ENCODE results near the gene NOL12.
"Not testable (repeated sequence)": the region's sequence is repeated elsewhere in the genome, so short reads cannot be mapped to it uniquely, and the experiment has no call there.

The NOL12 gene

GRCh38 chr22:37679670-37680069, 6.5 kb upstream of the NOL12 start:
- DNase-seq (ENCODE audit: low read depth, low spot score): no peak

- DNase-seq (ENCODE audit: low read depth, low spot score): no peak
Measured at GRCh38 chr22:37680191-37680851, 5.8 kb upstream of the NOL12 start.

DNA sequence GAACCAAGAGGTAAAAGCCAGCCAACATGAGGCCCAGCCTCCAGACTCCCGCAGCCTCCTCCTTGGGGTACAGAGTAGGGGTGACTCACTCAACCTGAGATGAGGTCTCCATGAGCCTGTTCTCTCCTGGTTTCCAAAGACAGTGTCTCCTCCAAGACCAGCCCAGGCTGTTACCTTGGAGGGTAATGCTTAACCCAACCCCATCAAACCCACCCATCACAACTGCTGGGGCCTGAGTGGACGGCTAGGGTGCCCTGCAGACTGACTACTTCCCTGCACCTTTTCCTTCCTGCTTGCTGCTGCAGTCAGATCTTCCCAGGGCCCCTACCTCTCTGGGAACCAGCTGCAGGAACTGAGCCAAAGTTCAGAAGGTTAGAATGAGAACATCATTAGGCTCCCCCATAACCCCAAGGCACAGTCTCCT, 5.1 kb upstream of the NOL12 start:
- no peak for DNase-seq (ENCODE audit: low read depth, low spot score)

GRCh38 chr22:37681556-37682049, 4.5 kb upstream of the NOL12 start:
- DNase-seq (ENCODE audit: low read depth, low spot score): no peak

DNA sequence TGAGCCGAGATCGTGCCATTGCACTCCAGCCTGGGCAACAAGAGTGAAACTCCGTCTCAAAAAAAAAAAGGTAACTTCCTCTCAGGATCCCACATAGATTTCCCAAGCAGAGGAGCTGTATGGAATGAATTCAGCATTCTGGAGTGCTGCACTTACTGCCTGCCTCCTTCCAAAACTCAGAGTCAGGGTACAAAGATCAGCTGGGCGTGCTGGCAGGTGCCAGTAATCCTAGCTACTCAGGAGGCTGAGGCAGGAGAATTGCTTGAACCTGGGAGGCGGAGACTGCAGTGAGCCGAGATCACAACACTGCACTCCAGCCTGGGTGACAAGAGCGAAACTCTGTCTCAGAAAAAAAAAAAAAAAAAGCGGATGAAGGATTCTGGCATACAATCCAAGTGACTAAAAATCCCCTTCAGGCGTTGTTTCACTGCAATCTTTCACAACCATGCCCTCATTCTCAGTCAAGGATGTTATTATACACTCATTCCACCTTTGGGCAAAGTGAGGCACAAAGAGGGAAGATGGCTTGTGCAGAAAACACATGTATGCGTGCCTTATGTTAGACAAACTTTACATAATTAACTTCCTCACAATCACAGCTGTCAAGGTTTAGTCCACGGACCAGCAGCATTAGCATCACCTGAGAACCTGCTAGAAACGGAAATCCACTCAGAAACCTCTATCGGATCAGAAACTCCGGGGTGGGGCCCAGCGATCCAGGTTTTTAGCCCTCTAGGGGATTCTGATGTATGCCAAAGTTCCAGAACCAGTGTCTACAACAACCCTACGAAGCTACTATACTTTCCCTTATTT, 1.1 kb upstream of the NOL12 start:
- DNase-seq (ENCODE audit: low read depth, low spot score): no peak

GRCh38 chr22:37690407-37690806, 4.3 kb downstream of the NOL12 start:
- DNase-seq (ENCODE audit: low read depth, low spot score): no peak

DNA sequence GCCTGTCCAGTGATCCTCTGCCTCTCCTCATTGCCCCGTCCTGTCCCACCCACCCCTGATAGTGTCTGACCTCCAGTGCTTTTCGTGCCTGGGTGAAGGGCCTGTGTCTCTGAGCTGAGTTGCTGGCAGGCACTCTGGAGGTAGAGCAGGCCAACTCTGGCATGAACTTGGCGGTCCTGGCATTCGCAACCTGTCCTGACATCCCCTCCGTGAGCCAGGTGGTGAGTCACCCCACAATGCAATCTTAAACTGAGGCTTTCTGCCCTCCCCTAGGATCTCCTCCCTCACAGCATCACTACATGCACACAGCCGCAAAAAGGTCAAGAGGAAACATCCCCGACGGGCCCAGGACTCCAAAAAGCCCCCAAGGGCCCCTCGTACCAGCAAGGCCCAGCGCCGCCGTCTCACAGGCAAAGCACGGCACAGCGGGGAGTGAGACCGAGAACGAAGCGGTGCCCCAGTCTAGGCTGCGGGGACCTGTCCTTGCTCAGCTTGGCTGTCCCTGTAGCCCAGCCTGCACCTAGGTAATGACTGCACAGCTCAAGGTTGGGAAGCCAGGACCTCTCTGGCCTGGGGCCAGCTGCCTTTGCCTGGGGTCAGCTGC, 4.9 kb downstream of the NOL12 start:
- no peak for DNase-seq (ENCODE audit: low read depth, low spot score)

DNA sequence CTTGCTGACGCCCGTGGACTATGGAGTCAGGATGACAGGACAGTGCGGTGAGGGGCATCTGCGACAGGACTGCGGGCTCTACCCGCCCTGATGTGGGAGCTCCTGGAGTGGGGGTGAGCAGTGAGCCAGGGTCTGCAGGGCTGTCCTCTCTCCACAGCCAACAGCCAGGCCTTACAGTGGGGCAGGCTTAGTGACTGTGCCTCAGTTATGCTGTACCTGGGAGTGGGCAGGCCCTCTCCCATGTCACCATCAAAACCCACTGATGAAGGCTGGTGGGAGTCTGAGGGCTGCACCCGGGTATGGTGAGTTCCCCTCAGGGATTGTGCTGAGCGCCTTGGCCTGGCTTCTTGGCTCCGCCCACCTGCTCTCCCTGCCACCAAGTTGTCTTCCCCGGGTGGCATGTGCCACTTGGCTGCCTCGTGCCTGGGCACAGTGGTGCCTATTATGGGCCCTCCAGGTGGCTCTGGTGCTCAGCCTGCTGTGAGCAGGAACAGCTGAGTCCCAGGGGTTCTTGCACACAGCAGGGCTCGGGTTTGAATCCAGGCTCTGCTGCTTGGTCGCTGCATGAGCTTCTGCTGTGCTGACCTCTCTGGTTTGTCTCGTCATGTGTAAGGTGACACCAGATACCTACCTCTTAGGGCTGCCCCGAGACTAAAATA, 6.6 kb downstream of the NOL12 start:
- no peak for DNase-seq (ENCODE audit: low read depth, low spot score)

- not testable (repeated sequence) for DNase-seq (ENCODE audit: low read depth, low spot score)
Measured at GRCh38 chr22:37694131-37694530, 8.0 kb downstream of the NOL12 start.

DNA sequence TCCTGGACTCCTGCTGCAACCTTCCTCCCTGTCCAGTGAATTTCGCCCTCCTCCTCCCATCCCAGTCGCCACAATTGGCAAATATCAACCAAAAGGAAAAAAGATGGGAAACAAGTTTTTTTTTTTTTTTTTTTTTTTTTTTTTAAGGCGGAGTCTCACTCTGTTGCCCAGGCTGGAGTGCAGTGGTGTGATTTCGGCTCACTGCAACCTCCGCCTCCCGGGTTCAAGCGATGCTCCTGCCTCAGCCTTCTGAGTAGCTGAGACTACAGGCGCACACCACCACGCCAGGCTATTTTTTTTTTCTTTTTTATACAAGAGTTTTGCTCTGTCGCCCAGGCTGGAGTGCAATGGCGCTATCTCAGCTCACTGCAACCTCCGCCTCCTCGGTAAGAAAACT, 10.1 kb downstream of the NOL12 start:
- DNase-seq (ENCODE audit: low read depth, low spot score): not testable (repeated sequence)

DNA sequence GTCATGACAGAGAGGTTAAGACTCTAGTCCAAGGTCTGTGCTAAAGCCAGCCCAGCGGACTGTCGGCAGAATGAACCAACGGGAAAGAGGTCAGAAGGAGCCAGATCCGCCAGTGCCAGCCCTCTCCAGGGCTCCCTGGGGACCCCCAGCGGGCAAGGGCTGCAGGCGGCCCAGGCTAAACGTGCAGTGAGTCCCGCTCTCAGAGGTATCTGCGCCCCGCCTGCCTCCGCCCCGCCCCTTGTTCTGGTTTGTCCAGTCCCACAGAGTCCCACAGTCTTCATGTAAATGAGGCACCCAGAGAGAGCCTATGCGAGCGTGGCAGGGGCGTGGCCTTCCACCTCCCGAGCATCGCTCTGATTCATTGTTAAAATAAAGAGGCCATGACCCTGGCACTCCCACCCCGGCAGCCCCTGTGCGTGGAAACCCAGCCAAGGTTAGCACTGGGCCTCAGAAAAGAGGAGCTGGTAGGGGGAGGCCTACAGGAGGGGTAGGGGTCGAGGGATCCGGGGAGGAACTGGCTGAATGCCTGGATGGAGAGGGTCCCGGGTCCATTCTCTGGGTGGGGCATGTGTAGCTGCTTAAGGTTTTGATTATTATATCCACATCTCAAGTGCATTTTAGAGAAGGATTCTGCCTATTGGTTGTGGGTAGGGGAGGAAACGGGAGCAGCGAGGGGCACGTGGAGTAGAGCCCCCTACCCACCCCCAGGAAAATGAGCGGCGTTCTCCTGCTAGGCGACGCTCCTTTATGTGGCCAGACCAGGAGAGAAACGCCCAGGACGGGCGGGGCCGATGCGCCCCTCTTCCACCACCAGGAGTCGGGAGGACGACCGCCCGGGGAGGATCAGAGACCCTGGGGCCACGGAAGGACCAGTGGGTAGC, 10.8 kb downstream of the NOL12 start, which contains the start of gene TRIOBP:
TRIOBP (plus strand) TSS at position 392 of the 881 bp plus-strand sequence. CDS start 4,318 bp downstream, outside the sequence.
- peak; percentile 82 for DNase-seq (ENCODE audit: low read depth, low spot score)

DNA sequence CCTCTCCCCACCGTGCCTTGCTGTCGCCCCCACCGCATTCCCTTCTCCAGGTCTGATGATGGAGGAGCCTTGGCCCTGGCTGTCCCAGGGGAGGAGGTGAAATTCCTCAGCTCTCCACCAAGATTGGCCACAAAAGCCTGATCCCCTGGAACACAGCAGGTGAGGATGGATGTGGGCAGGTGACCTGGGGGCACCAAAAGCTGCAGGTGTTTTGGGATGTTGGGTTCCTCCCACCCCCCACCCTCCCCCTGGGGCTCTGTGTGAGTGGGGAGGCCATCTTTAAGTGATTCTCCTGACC, 11.3 kb downstream of the NOL12 start:
- no peak for DNase-seq (ENCODE audit: low read depth, low spot score)

- DNase-seq (ENCODE audit: low read depth, low spot score): no peak
Measured at GRCh38 chr22:37701141-37701786, 15.1 kb downstream of the NOL12 start.

DNA sequence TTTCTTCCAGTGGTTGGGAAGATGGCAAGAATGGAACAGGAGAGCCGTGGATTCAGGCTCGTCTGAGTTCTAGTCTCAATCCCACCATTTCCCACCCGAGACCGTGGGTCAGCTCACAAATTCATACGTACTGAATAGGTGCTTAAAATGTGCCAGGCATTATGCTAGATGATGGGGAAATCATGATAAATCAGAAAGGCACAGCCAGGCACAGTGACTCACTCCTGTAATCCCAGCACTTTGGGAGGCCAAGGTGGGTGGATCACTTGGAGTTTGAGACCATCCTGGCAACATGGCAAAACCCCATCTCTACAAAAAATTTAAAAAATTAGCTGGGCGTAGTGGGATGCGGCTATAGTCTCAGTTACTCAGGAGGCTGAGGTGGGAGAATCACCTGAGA, 17.8 kb downstream of the NOL12 start:
- no peak for DNase-seq (ENCODE audit: low read depth, low spot score)

DNA sequence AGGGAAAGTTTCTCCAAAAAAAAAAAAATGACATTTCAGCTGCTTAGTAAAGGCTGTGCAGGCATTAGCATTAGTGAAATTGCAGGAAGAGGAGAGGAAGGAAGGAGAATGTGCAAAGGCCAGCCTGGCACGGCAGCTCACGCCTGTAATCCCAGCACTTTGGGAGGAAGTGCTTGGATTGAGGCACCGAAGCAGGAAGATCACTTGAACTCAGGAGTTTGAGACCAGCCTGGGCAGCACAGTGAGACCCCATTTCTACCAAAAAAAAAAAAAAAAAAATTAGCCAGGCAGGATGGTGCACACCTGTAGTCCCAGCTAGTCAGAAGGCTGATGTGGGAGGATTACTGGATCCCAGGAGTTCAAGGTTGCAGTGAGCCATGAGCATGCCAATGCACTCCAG, 18.5 kb downstream of the NOL12 start:
- no peak for DNase-seq (ENCODE audit: low read depth, low spot score)

- no peak for DNase-seq (ENCODE audit: low read depth, low spot score)
Measured at GRCh38 chr22:37705205-37705604, 19.1 kb downstream of the NOL12 start.

- DNase-seq (ENCODE audit: low read depth, low spot score): no peak
Measured at GRCh38 chr22:37708580-37709444, 22.7 kb downstream of the NOL12 start.

DNA sequence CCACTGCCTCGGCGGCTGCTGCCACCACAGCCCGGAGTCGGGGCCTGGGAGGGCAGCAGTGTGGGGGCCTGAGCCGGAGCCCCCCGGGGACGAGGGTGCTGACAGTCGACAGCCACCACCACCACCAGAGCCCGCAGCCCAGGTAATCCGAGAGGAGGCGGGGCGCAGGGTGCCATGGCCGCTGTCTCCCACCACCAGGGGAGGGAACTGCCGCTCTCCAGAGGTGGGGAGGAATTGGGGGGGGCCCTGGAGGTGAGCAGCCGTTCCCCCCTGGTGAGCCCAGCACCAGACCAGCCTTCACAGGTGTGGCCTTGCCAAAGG, 23.3 kb downstream of the NOL12 start:
- no peak for DNase-seq (ENCODE audit: low read depth, low spot score)

GRCh38 chr22:37710675-37711074, 24.5 kb downstream of the NOL12 start:
- no peak for DNase-seq (ENCODE audit: low read depth, low spot score)

- no peak for DNase-seq (ENCODE audit: low read depth, low spot score)
Measured at GRCh38 chr22:37711490-37711889, 25.3 kb downstream of the NOL12 start.
